HEK293 (cell line): ENCODE measurements around the gene SLC44A5.
"Not testable (repeated sequence)": the region's sequence is repeated elsewhere in the genome, so short reads cannot be mapped to it uniquely, and the experiment has no call there.

Experiments used
- CTCF ChIA-PET: fragments of 350-600 bp; formaldehyde crosslinking; extraction: SDS; loops from one replicate; lab custom pipeline; 2021; ENCODE audit warnings: antibody characterized with exemption; lab: Yijun Ruan, JAX
- POLR2A ChIA-PET: fragments of 300-600 bp; formaldehyde crosslinking; extraction: SDS; loops from one replicate; lab custom pipeline; 2020; ENCODE audit warnings: antibody characterized with exemption, inconsistent platforms; lab: Yijun Ruan, JAX
- H3K27ac ChIP-seq: fragments of 200-500 bp; sonication (Bioruptor generic); 2 replicates; pipeline ENCODE4 v1.5.1; 2014; ENCODE audit warnings: low read depth, low read length, control low read depth, inconsistent platforms; ENCODE audit errors: extremely low read depth
- H3K36me3 ChIP-seq, 2 experiments: fragments of 200-500 bp in 1 of 2; sonication (Bioruptor generic) in 1 of 2; 1 replicate in 1 of 2; 2 replicates in 1 of 2; pipeline ENCODE4 v1.5.1; 2014 to 2017; ENCODE audit warnings: inconsistent platforms in 2 of 2, low read length in 2 of 2; ENCODE audit not compliant: control insufficient read depth in 2 of 2, insufficient read depth in 1 of 2
- H3K4me1 ChIP-seq: fragments of 200-500 bp; sonication (Bioruptor generic); 2 replicates; pipeline ENCODE4 v1.5.1; 2014; ENCODE audit warnings: mild to moderate bottlenecking, low read length, inconsistent platforms; ENCODE audit not compliant: control insufficient read depth, insufficient read depth
- H3K4me3 ChIP-seq: 2 replicates; pipeline ENCODE4 v1.5.1; 2011; ENCODE audit warnings: low read depth, mild to moderate bottlenecking, control low read depth, low read length, moderate library complexity
- H3K9me3 ChIP-seq: fragments of 200-500 bp; sonication (Bioruptor generic); 2 replicates; pipeline ENCODE4 v1.5.1; 2014; ENCODE audit warnings: low read depth, low read length, inconsistent platforms; ENCODE audit not compliant: control insufficient read depth, insufficient read depth
- GLIS2 ChIP-seq: fragments of 450-650 bp; formaldehyde crosslinking; IDR thresholded peaks from 2 replicates; pipeline ENCODE4 v1.5.1; 2016; ENCODE audit warnings: missing biosample characterization, missing genetic modification characterization
- TCF7L2 ChIP-seq: IDR thresholded peaks from 2 replicates; pipeline ENCODE4 v1.6.1; 2011; ENCODE audit warnings: low read depth, mild to moderate bottlenecking, inconsistent platforms, low read length, moderate library complexity, borderline replicate concordance
- ZFP37 ChIP-seq: fragments of 450-650 bp; formaldehyde crosslinking; IDR thresholded peaks from 2 replicates; pipeline ENCODE4 v1.5.1; 2016; ENCODE audit warnings: missing biosample characterization, missing genetic modification characterization
- ZNF10 ChIP-seq: fragments of 450-650 bp; formaldehyde crosslinking; IDR thresholded peaks from 2 replicates; pipeline ENCODE4 v1.5.1; 2017; ENCODE audit warnings: missing biosample characterization, missing genetic modification characterization
- ZNF146 ChIP-seq: fragments of 450-650 bp; formaldehyde crosslinking; IDR thresholded peaks from 2 replicates; pipeline ENCODE4 v1.5.1; 2016; ENCODE audit warnings: missing biosample characterization, missing genetic modification characterization
- ZNF169 ChIP-seq: fragments of 450-650 bp; formaldehyde crosslinking; IDR thresholded peaks from 2 replicates; pipeline ENCODE4 v1.5.1; 2016; ENCODE audit warnings: missing biosample characterization, missing genetic modification characterization
- ZNF335 ChIP-seq: fragments of 450-650 bp; formaldehyde crosslinking; conservative IDR thresholded peaks from 2 replicates; pipeline ENCODE4 v1.5.1; 2016; ENCODE audit warnings: missing biosample characterization, missing genetic modification characterization
- ZNF341 ChIP-seq: fragments of 450-650 bp; formaldehyde crosslinking; IDR thresholded peaks from 2 replicates; pipeline ENCODE4; 2016; ENCODE audit warnings: low read depth, missing biosample characterization, missing genetic modification characterization
- ZNF391 ChIP-seq: fragments of 450-650 bp; formaldehyde crosslinking; IDR thresholded peaks from 2 replicates; pipeline ENCODE4 v1.5.1; 2016; ENCODE audit warnings: low read depth, missing biosample characterization, missing genetic modification characterization, borderline replicate concordance
- ZNF404 ChIP-seq: fragments of 450-650 bp; formaldehyde crosslinking; IDR thresholded peaks from 2 replicates; pipeline ENCODE4 v1.5.1; 2017; ENCODE audit warnings: missing biosample characterization, missing genetic modification characterization
- ZNF416 ChIP-seq: fragments of 450-650 bp; formaldehyde crosslinking; IDR thresholded peaks from 2 replicates; pipeline ENCODE4 v1.5.1; 2016; ENCODE audit warnings: missing biosample characterization, missing genetic modification characterization
- ZNF501 ChIP-seq: fragments of 450-650 bp; formaldehyde crosslinking; IDR thresholded peaks from 2 replicates; pipeline ENCODE4 v1.5.1; 2016; ENCODE audit warnings: missing biosample characterization, missing genetic modification characterization
- ZNF561 ChIP-seq: fragments of 450-650 bp; IDR thresholded peaks from 2 replicates; pipeline ENCODE4 v1.5.1; 2018; ENCODE audit warnings: missing biosample characterization, missing genetic modification characterization, borderline replicate concordance
- ZNF621 ChIP-seq: fragments of 450-650 bp; formaldehyde crosslinking; IDR thresholded peaks from 2 replicates; pipeline ENCODE4 v1.5.1; 2017; ENCODE audit warnings: missing biosample characterization, missing genetic modification characterization
- ZNF670 ChIP-seq: fragments of 450-650 bp; formaldehyde crosslinking; IDR thresholded peaks from 2 replicates; pipeline ENCODE4 v1.5.1; 2016; ENCODE audit warnings: missing biosample characterization, missing genetic modification characterization, low read depth
- ZNF707 ChIP-seq: fragments of 450-650 bp; formaldehyde crosslinking; IDR thresholded peaks from 2 replicates; pipeline ENCODE4 v1.5.1; 2016; ENCODE audit warnings: missing biosample characterization, missing genetic modification characterization
- ZNF747 ChIP-seq: fragments of 450-650 bp; formaldehyde crosslinking; IDR thresholded peaks from 2 replicates; pipeline ENCODE4 v1.5.1; 2016; ENCODE audit warnings: missing biosample characterization, missing genetic modification characterization
- ZNF776 ChIP-seq: fragments of 450-650 bp; formaldehyde crosslinking; IDR thresholded peaks from 2 replicates; pipeline ENCODE4 v1.5.0; 2017; ENCODE audit warnings: missing biosample characterization, missing genetic modification characterization, borderline replicate concordance
- ZNF830 ChIP-seq: fragments of 450-650 bp; IDR thresholded peaks from 2 replicates; pipeline ENCODE4 v1.5.0; 2018; ENCODE audit warnings: missing biosample characterization, missing genetic modification characterization, low read depth, mild to moderate bottlenecking, moderate library complexity
- TF ChIP-seq, protein P1 (sequence below): fragments of 450-650 bp; formaldehyde crosslinking; IDR thresholded peaks from 2 replicates; pipeline ENCODE4 v1.5.1; 2016; ENCODE audit warnings: missing biosample characterization, missing genetic modification characterization
- TF ChIP-seq, protein P2 (sequence below): fragments of 450-650 bp; formaldehyde crosslinking; IDR thresholded peaks from 2 replicates; pipeline ENCODE4 v1.5.1; 2016; ENCODE audit warnings: missing biosample characterization, missing genetic modification characterization
- TF ChIP-seq, protein P3 (sequence below): fragments of 450-650 bp; formaldehyde crosslinking; IDR thresholded peaks from 2 replicates; pipeline ENCODE4 v1.5.1; 2016; ENCODE audit warnings: missing biosample characterization, missing genetic modification characterization

SLC44A5 gene

DNA sequence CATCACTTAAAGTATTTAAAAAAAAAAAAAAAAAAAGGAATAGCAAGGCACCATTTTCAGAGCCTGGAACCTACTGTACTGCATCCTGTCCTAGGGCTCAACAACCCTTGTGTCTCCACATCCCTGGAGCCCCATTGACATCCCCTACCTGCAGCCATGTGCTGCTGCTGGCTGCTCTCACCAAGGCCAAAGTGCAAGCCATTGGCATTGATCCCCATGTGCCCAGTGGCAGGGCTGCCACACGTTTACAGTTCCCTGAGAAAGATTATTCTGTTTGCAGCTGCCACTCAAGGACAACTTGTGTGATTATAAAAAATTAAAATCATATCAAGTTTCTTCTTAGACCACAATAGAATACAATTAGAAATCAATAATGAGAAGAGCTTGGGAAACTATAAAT is 346.8 kb downstream of the SLC44A5 start:
- POLR2A ChIA-PET, result no interaction called here
- CTCF ChIA-PET, result interaction anchor here (0.9 to 3.6 kb wide), 3 partner anchors 13 to 375 kb away, joined by 4 to 26 read pairs (median 15); no protein-coding TSS in a partner anchor
- TF ChIP-seq ZNF776 (tag by site-specific recombination), result no peak
- TF ChIP-seq, protein P1, sequence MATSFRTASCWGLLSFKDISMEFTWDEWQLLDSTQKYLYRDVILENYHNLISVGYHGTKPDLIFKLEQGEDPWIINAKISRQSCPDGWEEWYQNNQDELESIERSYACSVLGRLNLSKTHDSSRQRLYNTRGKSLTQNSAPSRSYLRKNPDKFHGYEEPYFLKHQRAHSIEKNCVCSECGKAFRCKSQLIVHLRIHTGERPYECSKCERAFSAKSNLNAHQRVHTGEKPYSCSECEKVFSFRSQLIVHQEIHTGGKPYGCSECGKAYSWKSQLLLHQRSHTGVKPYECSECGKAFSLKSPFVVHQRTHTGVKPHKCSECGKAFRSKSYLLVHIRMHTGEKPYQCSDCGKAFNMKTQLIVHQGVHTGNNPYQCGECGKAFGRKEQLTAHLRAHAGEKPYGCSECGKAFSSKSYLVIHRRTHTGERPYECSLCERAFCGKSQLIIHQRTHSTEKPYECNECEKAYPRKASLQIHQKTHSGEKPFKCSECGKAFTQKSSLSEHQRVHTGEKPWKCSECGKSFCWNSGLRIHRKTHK (tag by site-specific recombination), result no peak
- TF ChIP-seq GLIS2 (tag by site-specific recombination), result no peak
- TF ChIP-seq, protein P2, sequence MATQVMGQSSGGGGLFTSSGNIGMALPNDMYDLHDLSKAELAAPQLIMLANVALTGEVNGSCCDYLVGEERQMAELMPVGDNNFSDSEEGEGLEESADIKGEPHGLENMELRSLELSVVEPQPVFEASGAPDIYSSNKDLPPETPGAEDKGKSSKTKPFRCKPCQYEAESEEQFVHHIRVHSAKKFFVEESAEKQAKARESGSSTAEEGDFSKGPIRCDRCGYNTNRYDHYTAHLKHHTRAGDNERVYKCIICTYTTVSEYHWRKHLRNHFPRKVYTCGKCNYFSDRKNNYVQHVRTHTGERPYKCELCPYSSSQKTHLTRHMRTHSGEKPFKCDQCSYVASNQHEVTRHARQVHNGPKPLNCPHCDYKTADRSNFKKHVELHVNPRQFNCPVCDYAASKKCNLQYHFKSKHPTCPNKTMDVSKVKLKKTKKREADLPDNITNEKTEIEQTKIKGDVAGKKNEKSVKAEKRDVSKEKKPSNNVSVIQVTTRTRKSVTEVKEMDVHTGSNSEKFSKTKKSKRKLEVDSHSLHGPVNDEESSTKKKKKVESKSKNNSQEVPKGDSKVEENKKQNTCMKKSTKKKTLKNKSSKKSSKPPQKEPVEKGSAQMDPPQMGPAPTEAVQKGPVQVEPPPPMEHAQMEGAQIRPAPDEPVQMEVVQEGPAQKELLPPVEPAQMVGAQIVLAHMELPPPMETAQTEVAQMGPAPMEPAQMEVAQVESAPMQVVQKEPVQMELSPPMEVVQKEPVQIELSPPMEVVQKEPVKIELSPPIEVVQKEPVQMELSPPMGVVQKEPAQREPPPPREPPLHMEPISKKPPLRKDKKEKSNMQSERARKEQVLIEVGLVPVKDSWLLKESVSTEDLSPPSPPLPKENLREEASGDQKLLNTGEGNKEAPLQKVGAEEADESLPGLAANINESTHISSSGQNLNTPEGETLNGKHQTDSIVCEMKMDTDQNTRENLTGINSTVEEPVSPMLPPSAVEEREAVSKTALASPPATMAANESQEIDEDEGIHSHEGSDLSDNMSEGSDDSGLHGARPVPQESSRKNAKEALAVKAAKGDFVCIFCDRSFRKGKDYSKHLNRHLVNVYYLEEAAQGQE (tag by site-specific recombination), result no peak
- no peak for TF ChIP-seq ZNF404 (tag by site-specific recombination)

DNA sequence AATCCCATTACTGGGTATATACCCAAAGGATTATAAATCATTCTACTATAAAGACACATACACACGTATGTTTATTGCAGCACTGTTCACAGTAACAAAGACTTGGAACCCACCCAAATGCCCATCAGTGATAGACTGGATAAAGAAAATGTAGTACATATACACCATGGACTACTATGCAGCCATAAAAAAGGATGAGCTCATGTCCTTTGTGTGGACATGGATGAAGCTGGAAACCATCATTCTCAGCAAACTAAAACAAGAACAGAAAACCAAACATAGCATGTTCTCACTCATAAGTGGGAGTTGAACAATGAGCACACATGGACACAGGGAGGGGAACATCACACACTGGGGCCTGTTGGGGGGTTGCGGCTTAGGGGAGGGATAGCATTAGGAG is 347.3 kb downstream of the SLC44A5 start:
- ChIA-PET POLR2A (interaction anchor here (0.6 kb wide), 1 partner anchor 282 kb away, joined by 3 read pairs; no protein-coding TSS in a partner anchor), CTCF (interaction anchor here (0.6 to 2.1 kb wide), 2 partner anchors 115 to 368 kb away, joined by 3 to 15 read pairs; no protein-coding TSS in a partner anchor)
- TF ChIP-seq ZNF146 (tag by site-specific recombination), result peak; percentile 72

More for the DNA sequence above, 346.8 kb downstream of the SLC44A5 start:
- no peaks in the 10 kb centered on the region for H3K9me3 ChIP-seq
- H3K36me3 ChIP-seq, result no peaks in the 10 kb centered on the region; a peak in 1 of 3 replicates
- H3K4me3 ChIP-seq, result no peak overlapping the region
- no peaks in the 10 kb centered on the region for H3K4me1 ChIP-seq
- no peak overlapping the region for H3K27ac ChIP-seq

DNA sequence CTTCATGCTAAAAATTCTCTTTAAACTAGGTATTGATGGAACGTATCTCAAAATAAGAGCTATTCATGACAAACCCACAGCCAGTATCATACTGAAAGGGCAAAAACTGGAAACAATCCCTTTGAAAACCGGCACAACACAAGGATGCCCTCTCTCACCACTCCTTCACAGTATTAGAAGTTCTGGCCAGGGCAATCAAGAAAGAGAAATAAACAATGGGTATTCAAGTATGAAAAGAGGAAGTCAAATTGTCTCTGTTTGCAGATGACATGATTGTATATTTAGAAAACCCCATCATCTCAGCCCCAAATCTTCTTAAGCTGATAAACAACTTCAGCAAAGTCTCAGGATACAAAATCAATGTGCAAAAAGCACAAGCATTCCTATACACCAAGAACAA is 349.0 kb downstream of the SLC44A5 start:
- POLR2A ChIA-PET, H3K36me3 ChIP-seq, H3K4me1 ChIP-seq, H3K4me3 ChIP-seq, H3K9me3 ChIP-seq, H3K27ac ChIP-seq: not testable (repeated sequence)
- CTCF ChIA-PET, result interaction anchor here (1.3 kb wide), 1 partner anchor 15 kb away, joined by 3 read pairs; no protein-coding TSS in a partner anchor

More for the DNA sequence above, 347.3 kb downstream of the SLC44A5 start:
- H3K4me1 ChIP-seq, H3K36me3 ChIP-seq, H3K9me3 ChIP-seq, H3K4me3 ChIP-seq, H3K27ac ChIP-seq: not testable (repeated sequence)

DNA sequence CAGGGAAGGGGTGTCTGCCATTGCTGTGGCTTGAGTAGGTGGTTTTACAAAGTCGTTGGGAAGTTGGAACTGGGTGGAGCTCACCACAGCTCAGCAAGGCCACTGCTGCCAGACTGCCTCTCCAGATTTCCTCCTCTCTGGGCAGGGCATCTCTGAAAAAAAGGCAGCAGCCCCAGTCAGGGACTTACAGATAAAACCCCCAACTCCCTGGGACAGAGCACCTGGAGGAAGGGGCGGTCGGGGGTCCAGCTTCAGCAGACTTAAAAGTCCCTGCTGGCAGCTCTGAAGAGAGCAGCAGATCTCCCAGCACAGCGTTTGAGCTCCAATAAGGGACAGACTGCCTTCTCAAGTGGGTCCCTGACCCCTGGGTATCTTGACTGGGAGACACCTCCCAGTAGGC is 352.6 kb downstream of the SLC44A5 start:
- ChIA-PET POLR2A (no interaction called here), CTCF (interaction anchor here (0.9 to 1.9 kb wide), 2 partner anchors 8 to 25 kb away, joined by 3 to 6 read pairs; no protein-coding TSS in a partner anchor)
- Histone ChIP-seq H3K4me3 (no peak overlapping the region), H3K9me3 (no peaks in the 10 kb centered on the region), H3K27ac (no peak overlapping the region), H3K4me1 (no peaks in the 10 kb centered on the region), H3K36me3 (no peaks in the 10 kb centered on the region)
- TF ChIP-seq ZNF707 (no peak), TCF7L2 (no peak), ZNF169 (tag by site-specific recombination) (no peak), ZNF621 (tag by site-specific recombination) (no peak), ZNF416 (tag by site-specific recombination) (no peak), ZNF747 (tag by site-specific recombination) (no peak), ZNF501 (tag by site-specific recombination) (no peak), ZNF391 (tag by site-specific recombination) (no peak), ZNF670 (tag by site-specific recombination) (no peak), ZFP37 (no peak), ZNF335 (tag by site-specific recombination) (no peak), ZNF10 (tag by site-specific recombination) (no peak), ZNF561 (tag by site-specific recombination) (no peak), GLIS2 (tag by site-specific recombination) (no peak), ZNF341 (tag by site-specific recombination) (no peak), ZNF830 (tag by site-specific recombination) (no peak)
- TF ChIP-seq, protein P3, sequence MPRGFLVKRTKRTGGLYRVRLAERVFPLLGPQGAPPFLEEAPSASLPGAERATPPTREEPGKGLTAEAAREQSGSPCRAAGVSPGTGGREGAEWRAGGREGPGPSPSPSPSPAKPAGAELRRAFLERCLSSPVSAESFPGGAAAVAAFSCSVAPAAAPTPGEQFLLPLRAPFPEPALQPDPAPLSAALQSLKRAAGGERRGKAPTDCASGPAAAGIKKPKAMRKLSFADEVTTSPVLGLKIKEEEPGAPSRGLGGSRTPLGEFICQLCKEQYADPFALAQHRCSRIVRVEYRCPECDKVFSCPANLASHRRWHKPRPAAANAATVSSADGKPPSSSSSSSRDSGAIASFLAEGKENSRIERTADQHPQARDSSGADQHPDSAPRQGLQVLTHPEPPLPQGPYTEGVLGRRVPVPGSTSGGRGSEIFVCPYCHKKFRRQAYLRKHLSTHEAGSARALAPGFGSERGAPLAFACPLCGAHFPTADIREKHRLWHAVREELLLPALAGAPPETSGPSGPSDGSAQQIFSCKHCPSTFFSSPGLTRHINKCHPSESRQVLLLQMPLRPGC (tag by site-specific recombination), result no peak
